Vagina (tissue), 2 donors: ENCODE data around the gene GREM1. TPM values are rescaled to one million over a fixed set of nuclear protein-coding genes. Genes with fewer than 3 reads are reported as not detected.

ENCODE experiments used
- DNase-seq, 2 donors: peaks; one replicate each; pipeline ENCODE4 v3.0.0-alpha.2; 2017; ENCODE audit errors: extremely low spot score in 2 of 2
- H3K27ac ChIP-seq: fragments of 200-600 bp; sonication (generic); one replicate; pipeline ENCODE4 v1.5.1; 2019
- H3K27me3 ChIP-seq: fragments of 200-600 bp; sonication (generic); one replicate; pipeline ENCODE4 v1.5.1; 2019
- H3K36me3 ChIP-seq, 2 donors: fragments of 200-600 bp; sonication (generic); one replicate each; pipeline ENCODE4 v1.5.1; 2017 to 2019
- H3K4me1 ChIP-seq: fragments of 200-600 bp; sonication (generic); one replicate; pipeline ENCODE4 v1.5.1; 2019
- H3K4me3 ChIP-seq, 2 donors: fragments of 200-600 bp; sonication (generic); 1 replicate in 1 of 2; 2 replicates in 1 of 2; pipeline ENCODE4 v1.5.1; 2016 to 2019
- H3K9me3 ChIP-seq: fragments of 200-600 bp; sonication (generic); one replicate; pipeline ENCODE4 v1.5.1; 2019
- POLR2A ChIP-seq, 2 donors: fragments of 450-650 bp; IDR thresholded peaks; one replicate each; pipeline ENCODE4 v1.6.1; 2017; ENCODE audit warnings: antibody characterized with exemption in 2 of 2, mild to moderate bottlenecking in 2 of 2, moderate library complexity in 2 of 2
- POLR2AphosphoS5 ChIP-seq, 2 donors: sonication (generic); formaldehyde crosslinking; IDR thresholded peaks; one replicate each; pipeline ENCODE4 v1.9.0; 2017; ENCODE audit warnings: antibody characterized with exemption in 2 of 2, mild to moderate bottlenecking in 2 of 2, low read depth in 1 of 2; ENCODE audit not compliant: insufficient read depth in 1 of 2
- intact Hi-C: fragments of 100-400 bp; cut with DNase I; formaldehyde crosslinking; loops from one replicate; pipeline ENCODE4 v1.15.1; 2023
- total RNA-seq: library from RNA; depleted of rRNA; stranded (reverse); fragments of >200 nt; gene quantifications from one replicate; pipeline ENCODE4 v1.2.3, GENCODE V29; 2016
- TF ChIP-seq, protein P1 (sequence below), 3 experiments: fragments of 450-650 bp in 2 of 3; fragments of 200-600 bp in 1 of 3; sonication (generic) in 1 of 3; IDR thresholded peaks; one replicate each; pipeline ENCODE4 v1.5.1; 2017 to 2019; ENCODE audit warnings: antibody characterized with exemption in 3 of 3, mild to moderate bottlenecking in 2 of 3, moderate library complexity in 2 of 3

The GREM1 gene
- total RNA-seq, 1 donor from 2014 or later, result 122 TPM

DNA sequence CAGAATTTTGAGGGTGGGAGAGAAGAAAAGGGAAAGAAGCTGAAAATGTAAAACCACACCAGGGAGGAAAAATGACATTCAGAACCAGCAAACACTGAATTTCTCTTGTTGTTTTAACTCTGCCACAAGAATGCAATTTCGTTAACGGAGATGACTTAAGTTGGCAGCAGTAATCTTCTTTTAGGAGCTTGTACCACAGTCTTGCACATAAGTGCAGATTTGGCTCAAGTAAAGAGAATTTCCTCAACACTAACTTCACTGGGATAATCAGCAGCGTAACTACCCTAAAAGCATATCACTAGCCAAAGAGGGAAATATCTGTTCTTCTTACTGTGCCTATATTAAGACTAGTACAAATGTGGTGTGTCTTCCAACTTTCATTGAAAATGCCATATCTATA, 15.5 kb downstream of the GREM1 start:
- H3K4me3 ChIP-seq, result no peak overlapping the region
- DNase-seq, result no peak
- no peak for TF ChIP-seq POLR2AphosphoS5 (IDR thresholded peaks at IDR 0.05; ENCODE audit: insufficient read depth in 1 of 2, low read depth in 1 of 2)
- no peak for TF ChIP-seq POLR2A (IDR thresholded peaks at IDR 0.05)
- TF ChIP-seq, protein P1, sequence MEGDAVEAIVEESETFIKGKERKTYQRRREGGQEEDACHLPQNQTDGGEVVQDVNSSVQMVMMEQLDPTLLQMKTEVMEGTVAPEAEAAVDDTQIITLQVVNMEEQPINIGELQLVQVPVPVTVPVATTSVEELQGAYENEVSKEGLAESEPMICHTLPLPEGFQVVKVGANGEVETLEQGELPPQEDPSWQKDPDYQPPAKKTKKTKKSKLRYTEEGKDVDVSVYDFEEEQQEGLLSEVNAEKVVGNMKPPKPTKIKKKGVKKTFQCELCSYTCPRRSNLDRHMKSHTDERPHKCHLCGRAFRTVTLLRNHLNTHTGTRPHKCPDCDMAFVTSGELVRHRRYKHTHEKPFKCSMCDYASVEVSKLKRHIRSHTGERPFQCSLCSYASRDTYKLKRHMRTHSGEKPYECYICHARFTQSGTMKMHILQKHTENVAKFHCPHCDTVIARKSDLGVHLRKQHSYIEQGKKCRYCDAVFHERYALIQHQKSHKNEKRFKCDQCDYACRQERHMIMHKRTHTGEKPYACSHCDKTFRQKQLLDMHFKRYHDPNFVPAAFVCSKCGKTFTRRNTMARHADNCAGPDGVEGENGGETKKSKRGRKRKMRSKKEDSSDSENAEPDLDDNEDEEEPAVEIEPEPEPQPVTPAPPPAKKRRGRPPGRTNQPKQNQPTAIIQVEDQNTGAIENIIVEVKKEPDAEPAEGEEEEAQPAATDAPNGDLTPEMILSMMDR (IDR thresholded peaks at IDR 0.05), result no peak
- H3K27me3 ChIP-seq, result no peaks in the 10 kb centered on the region
- H3K4me1 ChIP-seq, result peaks cover 7% of the 10 kb centered on the region
- peaks cover 0 to 5% of the 10 kb centered on the region in 2 donors for H3K36me3 ChIP-seq
- no peak overlapping the region for H3K27ac ChIP-seq
- H3K9me3 ChIP-seq, result no peaks in the 10 kb centered on the region
- intact Hi-C loops, result no loop called here

GRCh38 chr15:32735989-32736700, 18.3 kb downstream of the GREM1 start:
- no peaks in the 10 kb centered on the region for H3K9me3 ChIP-seq
- no peak for DNase-seq
- intact Hi-C loops, result no loop called here
- TF ChIP-seq, protein P1 (IDR thresholded peaks at IDR 0.05), result no peak
- TF ChIP-seq POLR2AphosphoS5 (IDR thresholded peaks at IDR 0.05; ENCODE audit: insufficient read depth in 1 of 2, low read depth in 1 of 2) (no peak), POLR2A (IDR thresholded peaks at IDR 0.05) (no peak)
- H3K27ac ChIP-seq, result no peak overlapping the region
- H3K36me3 ChIP-seq, result peaks cover 0 to 2% of the 10 kb centered on the region in 2 donors
- no peaks in the 10 kb centered on the region for H3K27me3 ChIP-seq
- peaks cover under 1% of the 10 kb centered on the region for H3K4me1 ChIP-seq
- no peak overlapping the region for H3K4me3 ChIP-seq

- TF ChIP-seq, protein P1 (IDR thresholded peaks at IDR 0.05), result no peak
- TF ChIP-seq POLR2AphosphoS5 (IDR thresholded peaks at IDR 0.05; ENCODE audit: insufficient read depth in 1 of 2, low read depth in 1 of 2), result no peak
- no peak for TF ChIP-seq POLR2A (IDR thresholded peaks at IDR 0.05)
- intact Hi-C loops, result no loop called here
- H3K9me3 ChIP-seq, result no peaks in the 10 kb centered on the region
- H3K27me3 ChIP-seq, result no peaks in the 10 kb centered on the region
- H3K4me3 ChIP-seq, result no peak overlapping the region
- H3K4me1 ChIP-seq, result no peaks in the 10 kb centered on the region
- no peak for DNase-seq
- H3K27ac ChIP-seq, result no peak overlapping the region
- H3K36me3 ChIP-seq, result no peaks in the 10 kb centered on the region
Observed at GRCh38 chr15:32736701-32737061, 18.9 kb downstream of the GREM1 start.

DNA sequence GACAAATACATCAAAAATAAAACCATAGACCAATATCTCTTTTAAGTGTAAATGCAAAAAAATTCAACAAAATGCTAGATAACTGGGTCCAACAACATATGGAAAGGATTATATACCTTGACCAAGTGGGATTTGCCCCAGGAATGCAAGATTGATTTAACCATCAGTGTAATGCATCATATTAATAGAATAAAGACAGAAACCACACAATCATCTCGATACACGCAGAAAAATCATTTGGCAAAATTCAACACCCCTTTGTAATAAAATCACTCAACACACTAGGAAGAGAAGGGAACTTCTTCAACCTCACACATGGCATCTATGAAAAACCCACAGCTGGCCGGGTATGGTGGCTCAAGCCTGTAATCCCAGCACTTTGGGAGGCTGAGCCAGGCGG, 19.5 kb downstream of the GREM1 start:
- Histone ChIP-seq H3K27me3 (no peaks in the 10 kb centered on the region), H3K36me3 (no peaks in the 10 kb centered on the region), H3K4me3 (no peak overlapping the region), H3K9me3 (no peaks in the 10 kb centered on the region), H3K27ac (no peak overlapping the region), H3K4me1 (no peaks in the 10 kb centered on the region)
- intact Hi-C loops, result no loop called here
- no peak for DNase-seq
- TF ChIP-seq POLR2AphosphoS5 (IDR thresholded peaks at IDR 0.05; ENCODE audit: insufficient read depth in 1 of 2, low read depth in 1 of 2), result no peak
- TF ChIP-seq, protein P1 (IDR thresholded peaks at IDR 0.05), result no peak
- TF ChIP-seq POLR2A (IDR thresholded peaks at IDR 0.05), result no peak

DNA sequence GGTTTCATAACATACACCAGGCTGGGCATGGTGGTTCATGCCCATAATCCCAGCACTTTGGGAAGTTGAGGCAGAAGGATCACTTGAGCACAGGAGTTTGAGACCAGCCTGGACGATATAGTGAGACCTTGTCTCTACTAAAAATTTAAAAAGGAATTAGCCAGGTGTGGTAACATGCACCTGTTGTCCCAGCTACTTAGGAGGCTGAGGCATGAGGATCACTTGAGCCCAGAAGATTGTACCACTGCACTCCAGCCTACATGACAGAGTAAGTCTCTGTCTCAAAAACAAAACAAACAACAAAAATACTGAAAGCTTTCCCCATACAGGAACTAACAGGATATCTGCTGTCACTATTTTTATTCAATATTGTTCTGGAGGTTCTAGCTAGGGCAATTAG, 20.9 kb downstream of the GREM1 start:
- Histone ChIP-seq H3K9me3 (no peaks in the 10 kb centered on the region), H3K36me3 (no peaks in the 10 kb centered on the region), H3K4me3 (no peak overlapping the region), H3K27me3 (no peaks in the 10 kb centered on the region), H3K4me1 (no peaks in the 10 kb centered on the region), H3K27ac (no peak overlapping the region)
- TF ChIP-seq POLR2A (IDR thresholded peaks at IDR 0.05) (no peak), POLR2AphosphoS5 (IDR thresholded peaks at IDR 0.05; ENCODE audit: insufficient read depth in 1 of 2, low read depth in 1 of 2) (no peak)
- TF ChIP-seq, protein P1 (IDR thresholded peaks at IDR 0.05), result no peak
- intact Hi-C loops, result no loop called here
- DNase-seq, result no peak
